ENCODE results near the gene DHRSX.
"Not testable (repeated sequence)": the region's sequence is repeated elsewhere in the genome, so short reads cannot be mapped to it uniquely, and the experiment has no call there.

DHRSX gene

DNA sequence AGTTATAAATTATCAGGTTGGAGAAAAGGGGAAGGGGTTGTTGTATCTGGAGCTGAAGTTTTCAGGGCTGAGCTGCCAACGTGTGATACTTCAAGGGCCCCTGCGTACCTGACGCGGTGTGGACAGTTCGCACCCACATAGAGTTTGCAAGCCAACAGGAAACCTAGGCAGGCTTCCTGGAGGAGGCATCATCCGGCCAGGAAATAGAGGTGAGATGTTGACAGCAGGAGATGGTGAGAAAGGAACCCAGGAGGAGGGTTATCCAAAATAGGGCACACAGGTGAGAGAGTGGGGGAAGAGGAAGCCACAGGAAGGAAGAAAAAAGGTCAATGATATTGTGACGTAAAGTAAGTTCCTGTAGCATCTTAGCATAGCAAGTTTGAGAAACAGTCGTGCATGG lies 127.2 kb downstream of the DHRSX start:
- ATAC-seq (replicated peaks; ENCODE audit: extremely low read depth, poor library complexity, severe bottlenecking) (no peak), DNase-seq (ENCODE audit: low spot score in 2 of 2) (no peak)
- Mint-ChIP-seq H3K4me1 (peaks cover 29% of the 10 kb centered on the region), H3K4me3 (no peak overlapping the region), H3K27me3 (no peaks in the 10 kb centered on the region), H3K27ac (ENCODE audit: low read depth) (peak overlapping the region; percentile 83), H3K9me3 (no peaks in the 10 kb centered on the region), H3K36me3 (ENCODE audit: insufficient read depth) (peaks cover 12% of the 10 kb centered on the region)

DNA sequence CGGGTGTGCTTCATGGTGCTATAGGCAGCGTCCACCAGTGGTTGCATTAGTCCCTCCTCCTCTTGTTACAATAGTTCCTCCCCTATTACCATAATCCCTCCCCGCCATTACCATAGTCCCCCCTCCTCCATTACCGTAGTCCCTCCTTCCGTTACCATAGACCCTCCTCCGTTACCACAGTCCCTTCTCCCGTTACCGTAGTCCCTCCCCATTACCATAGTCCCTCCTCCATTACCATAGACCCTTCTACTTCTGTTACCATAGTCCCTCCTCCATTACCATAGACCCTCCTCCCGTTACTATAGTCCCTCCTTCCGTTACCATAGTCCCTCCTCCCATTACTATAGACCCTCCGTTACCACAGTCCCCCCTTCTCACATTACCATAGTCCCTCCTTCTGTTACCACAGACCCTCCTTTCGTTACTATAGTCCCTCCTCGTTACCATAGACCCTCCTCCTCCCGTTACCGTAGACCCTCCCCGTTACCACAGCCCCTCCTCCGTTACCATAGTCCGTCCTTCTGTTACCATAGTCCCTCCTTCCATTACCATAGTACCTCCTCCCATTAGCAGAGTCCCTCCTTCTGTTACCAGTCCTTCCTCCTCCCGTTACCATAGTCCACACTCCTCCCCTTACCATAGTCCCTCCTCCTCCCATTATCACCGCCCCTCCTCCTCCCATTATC lies 129.6 kb downstream of the DHRSX start:
- ATAC-seq (replicated peaks; ENCODE audit: extremely low read depth, poor library complexity, severe bottlenecking) (no peak), DNase-seq (ENCODE audit: low spot score in 2 of 2) (no peak)
- Mint-ChIP-seq H3K9me3 (no peaks in the 10 kb centered on the region), H3K36me3 (ENCODE audit: insufficient read depth) (peaks cover 15% of the 10 kb centered on the region), H3K27me3 (no peaks in the 10 kb centered on the region), H3K4me1 (peaks cover 23% of the 10 kb centered on the region), H3K4me3 (no peak overlapping the region), H3K27ac (ENCODE audit: low read depth) (no peak overlapping the region)

DNA sequence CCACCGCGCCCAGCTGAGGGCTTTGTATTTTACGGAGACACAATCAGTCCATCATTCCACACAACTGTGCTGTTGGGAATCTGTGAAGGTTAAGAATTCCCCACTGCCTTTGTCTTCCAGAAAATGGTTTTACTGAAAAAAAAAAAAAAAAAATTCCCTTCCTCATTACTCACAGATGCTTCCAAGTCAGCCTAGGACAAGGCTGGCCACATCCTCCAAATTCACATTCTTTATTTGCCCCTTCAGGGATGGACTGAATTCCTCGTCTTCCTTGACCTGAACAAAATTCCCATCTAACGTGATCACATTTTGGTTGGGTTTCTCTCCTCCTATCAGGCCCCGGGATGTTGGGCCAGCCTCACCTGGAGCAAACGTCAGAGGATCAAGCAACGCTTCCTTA lies 130.3 kb downstream of the DHRSX start:
- H3K4me3 Mint-ChIP-seq: no peak overlapping the region
- ATAC-seq (replicated peaks; ENCODE audit: extremely low read depth, poor library complexity, severe bottlenecking) (no peak), DNase-seq (ENCODE audit: low spot score in 2 of 2) (no peak)
- H3K4me1 Mint-ChIP-seq: peaks cover 19% of the 10 kb centered on the region
- peaks cover 15% of the 10 kb centered on the region for H3K36me3 Mint-ChIP-seq (ENCODE audit: insufficient read depth)
- H3K27ac Mint-ChIP-seq (ENCODE audit: low read depth): no peak overlapping the region
- no peaks in the 10 kb centered on the region for H3K27me3 Mint-ChIP-seq
- no peaks in the 10 kb centered on the region for H3K9me3 Mint-ChIP-seq

DNA sequence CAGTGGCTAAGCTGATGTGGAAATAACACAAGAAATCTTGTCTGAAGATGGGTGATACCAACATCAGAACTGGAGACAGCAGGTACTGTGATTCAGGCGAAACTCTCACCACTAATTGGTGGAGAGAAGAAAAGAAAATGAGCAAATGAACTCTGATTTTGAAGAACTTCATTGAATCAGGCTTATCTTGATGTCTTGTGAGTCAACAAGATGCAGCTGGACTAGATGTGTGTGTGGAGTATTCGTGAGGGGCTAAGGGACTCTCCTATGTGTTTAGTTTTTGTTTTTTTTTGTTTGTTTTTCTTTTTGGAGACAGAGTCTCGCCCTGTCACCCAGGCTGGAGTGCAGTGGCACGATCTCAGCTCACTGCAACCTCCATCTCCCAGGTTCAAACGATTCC lies 131.6 kb downstream of the DHRSX start:
- Mint-ChIP-seq H3K27me3 (no peaks in the 10 kb centered on the region), H3K36me3 (ENCODE audit: insufficient read depth) (peaks cover 15% of the 10 kb centered on the region), H3K27ac (ENCODE audit: low read depth) (no peak overlapping the region), H3K4me1 (peaks cover 19% of the 10 kb centered on the region), H3K9me3 (no peaks in the 10 kb centered on the region), H3K4me3 (no peak overlapping the region)
- ATAC-seq (replicated peaks; ENCODE audit: extremely low read depth, poor library complexity, severe bottlenecking) (no peak), DNase-seq (ENCODE audit: low spot score in 2 of 2) (no peak)

DNA sequence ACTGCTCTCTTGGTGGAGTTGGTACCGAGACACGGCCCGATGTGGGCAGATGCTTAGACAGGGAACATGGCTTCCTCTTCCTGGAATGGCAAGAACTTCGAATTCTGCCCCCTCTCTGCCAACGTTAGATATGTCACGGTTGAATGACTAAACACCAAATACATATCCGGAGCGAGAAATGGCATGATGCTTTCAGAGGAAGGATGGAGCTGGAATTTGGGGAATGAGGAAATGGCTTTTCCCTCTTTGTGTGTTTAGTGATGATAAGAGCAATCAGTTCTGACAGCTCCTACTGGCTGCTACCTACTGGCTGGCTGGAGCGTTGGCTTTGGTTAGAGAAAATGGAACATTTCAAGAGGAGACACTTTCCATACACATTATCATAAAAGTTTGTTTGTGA lies 140.0 kb downstream of the DHRSX start:
- peaks cover 13% of the 10 kb centered on the region for H3K4me1 Mint-ChIP-seq
- H3K9me3 Mint-ChIP-seq: peaks cover 6% of the 10 kb centered on the region
- H3K27ac Mint-ChIP-seq (ENCODE audit: low read depth): no peak overlapping the region
- no peaks in the 10 kb centered on the region for H3K36me3 Mint-ChIP-seq (ENCODE audit: insufficient read depth)
- ATAC-seq (replicated peaks; ENCODE audit: extremely low read depth, poor library complexity, severe bottlenecking): no peak
- no peak for DNase-seq (ENCODE audit: low spot score in 2 of 2)
- H3K27me3 Mint-ChIP-seq: no peaks in the 10 kb centered on the region
- H3K4me3 Mint-ChIP-seq: no peak overlapping the region

DNA sequence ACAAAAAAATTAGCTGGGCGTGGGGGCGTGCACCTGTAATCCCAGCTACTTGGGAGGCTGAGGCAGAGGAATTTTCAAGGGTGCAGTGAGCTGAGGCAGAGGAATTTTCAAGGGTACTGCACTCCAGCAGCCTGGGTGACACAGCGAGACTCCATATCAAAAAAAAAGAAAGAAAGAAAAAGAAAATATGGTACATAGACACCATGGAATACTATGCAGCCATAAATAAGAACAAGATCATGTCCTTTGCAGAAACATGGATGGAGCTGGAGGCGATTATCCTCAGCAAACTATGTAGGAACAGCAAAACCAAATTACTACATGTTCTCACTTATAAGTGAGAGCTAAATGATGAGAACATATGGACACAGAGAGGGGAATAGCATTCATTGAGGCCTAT lies 141.3 kb downstream of the DHRSX start:
- ATAC-seq (replicated peaks; ENCODE audit: extremely low read depth, poor library complexity, severe bottlenecking); H3K36me3 Mint-ChIP-seq (ENCODE audit: insufficient read depth); H3K9me3 Mint-ChIP-seq; H3K4me3 Mint-ChIP-seq; DNase-seq (ENCODE audit: low spot score in 2 of 2); H3K27ac Mint-ChIP-seq (ENCODE audit: low read depth); H3K27me3 Mint-ChIP-seq: not testable (repeated sequence)
- peaks cover 13% of the 10 kb centered on the region for H3K4me1 Mint-ChIP-seq

DNA sequence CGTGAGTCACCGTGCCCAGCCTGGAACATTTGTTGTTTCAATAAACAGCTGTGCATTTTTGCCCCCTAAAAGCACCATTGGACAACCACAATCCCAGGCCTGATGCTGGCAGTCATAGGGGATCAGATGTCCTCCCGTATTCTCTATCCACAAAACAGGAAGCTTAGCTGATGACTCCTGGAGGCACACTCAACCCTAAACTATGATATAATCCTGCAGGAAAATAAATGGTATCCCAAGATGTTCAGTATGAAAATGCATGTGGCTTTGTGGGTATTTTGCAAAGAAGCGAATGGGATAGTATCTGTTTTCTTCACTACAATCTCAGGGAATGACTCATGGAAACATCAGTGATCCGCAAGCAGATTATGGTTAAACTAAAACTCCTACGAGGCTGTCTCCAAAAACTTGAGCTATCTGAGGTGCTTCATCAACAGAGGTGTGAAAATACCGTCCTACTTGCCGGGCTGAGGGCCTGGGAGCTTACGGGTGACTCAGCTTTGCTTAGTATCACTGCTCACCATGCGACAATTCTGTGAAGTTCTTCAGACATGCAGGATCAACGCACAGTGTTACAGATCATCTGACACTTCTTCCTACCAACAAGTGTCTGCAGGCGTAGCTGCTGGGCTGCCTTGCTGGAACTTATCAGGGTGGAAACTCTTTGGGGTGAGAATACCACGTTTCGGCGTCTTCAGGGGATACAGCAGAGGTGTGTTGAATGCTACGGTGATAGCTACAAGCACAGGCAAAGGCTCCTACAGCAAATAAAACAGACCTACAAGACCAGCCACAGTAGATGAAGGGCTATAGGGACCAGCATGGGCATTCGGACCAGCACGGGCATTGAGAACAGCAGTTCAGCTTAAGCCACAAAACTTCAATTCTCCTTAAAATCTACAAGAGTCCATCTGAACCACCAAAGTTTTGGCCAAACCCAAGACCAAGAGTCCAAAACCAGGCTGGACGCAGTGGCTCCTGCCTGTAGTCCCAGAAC lies 148.5 kb downstream of the DHRSX start:
- Mint-ChIP-seq H3K36me3 (ENCODE audit: insufficient read depth) (no peaks in the 10 kb centered on the region), H3K4me3 (no peak overlapping the region), H3K4me1 (peaks cover 2% of the 10 kb centered on the region), H3K27ac (ENCODE audit: low read depth) (no peak overlapping the region), H3K9me3 (no peaks in the 10 kb centered on the region), H3K27me3 (no peaks in the 10 kb centered on the region)
- DNase-seq (ENCODE audit: low spot score in 2 of 2) (no peak), ATAC-seq (replicated peaks; ENCODE audit: extremely low read depth, poor library complexity, severe bottlenecking) (no peak)

DNA sequence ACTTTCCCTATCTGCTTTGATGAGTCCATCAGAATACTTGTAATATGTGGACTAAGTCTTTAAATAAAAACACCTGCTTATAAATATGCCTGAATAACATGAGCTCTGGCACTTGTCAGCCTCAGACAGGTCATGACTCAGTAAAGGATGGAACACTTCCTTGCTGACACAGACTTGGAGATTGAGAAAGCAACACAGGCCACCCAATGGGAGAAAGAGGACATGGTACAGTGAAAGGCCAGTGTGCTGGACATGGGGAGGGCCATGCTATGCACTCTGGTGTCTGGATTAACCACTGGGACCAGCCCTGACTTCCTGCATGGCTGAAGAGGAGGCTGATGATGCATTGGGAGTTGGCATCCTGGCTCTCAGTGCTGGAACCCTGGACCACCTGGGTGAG lies 149.5 kb downstream of the DHRSX start:
- Mint-ChIP-seq H3K36me3 (ENCODE audit: insufficient read depth) (no peaks in the 10 kb centered on the region), H3K4me3 (no peak overlapping the region), H3K4me1 (no peaks in the 10 kb centered on the region), H3K27ac (ENCODE audit: low read depth) (no peak overlapping the region), H3K27me3 (no peaks in the 10 kb centered on the region), H3K9me3 (no peaks in the 10 kb centered on the region)
- ATAC-seq (replicated peaks; ENCODE audit: extremely low read depth, poor library complexity, severe bottlenecking) (no peak), DNase-seq (ENCODE audit: low spot score in 2 of 2) (no peak)

DNA sequence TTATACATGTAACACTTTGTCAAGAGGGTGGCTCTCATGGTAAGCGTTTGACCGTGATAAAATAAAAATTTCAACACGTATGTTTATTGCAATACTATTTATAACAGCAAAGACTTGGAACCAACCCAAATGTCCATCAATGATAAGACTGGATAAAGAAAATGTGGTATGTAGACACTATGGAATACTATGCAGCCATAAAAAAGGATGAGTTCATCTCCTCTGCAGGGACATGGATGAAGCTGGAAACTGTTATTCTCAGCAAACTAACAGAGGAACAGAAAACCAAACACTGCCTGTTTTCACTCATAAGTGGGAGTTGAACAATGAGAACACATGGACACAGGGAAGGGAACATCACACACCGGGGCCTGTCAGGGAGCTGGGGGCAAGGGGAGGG lies 150.1 kb downstream of the DHRSX start:
- not testable (repeated sequence) for H3K27ac Mint-ChIP-seq (ENCODE audit: low read depth); H3K27me3 Mint-ChIP-seq; H3K4me3 Mint-ChIP-seq; H3K9me3 Mint-ChIP-seq; H3K36me3 Mint-ChIP-seq (ENCODE audit: insufficient read depth); H3K4me1 Mint-ChIP-seq; ATAC-seq (replicated peaks; ENCODE audit: extremely low read depth, poor library complexity, severe bottlenecking); DNase-seq (ENCODE audit: low spot score in 2 of 2)

DNA sequence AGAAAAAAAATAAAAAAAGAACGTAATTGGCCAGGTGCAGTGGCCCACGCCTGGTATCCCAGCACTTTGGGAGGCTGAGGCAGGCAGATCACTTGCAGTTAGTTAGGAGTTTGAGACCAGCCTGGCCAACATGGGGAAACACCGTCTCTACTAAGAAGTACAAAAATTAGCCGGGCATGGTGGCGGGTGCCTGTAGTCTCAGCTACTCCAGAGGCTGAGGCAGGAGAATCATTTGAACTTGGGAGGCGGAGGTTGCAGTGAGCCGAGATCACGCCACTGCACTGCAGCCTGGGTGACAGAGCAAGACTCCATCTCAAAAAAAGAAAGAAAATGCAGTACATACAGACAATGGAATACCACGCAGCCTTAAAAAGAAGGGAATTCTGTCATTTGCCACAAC lies 150.7 kb downstream of the DHRSX start:
- not testable (repeated sequence) for DNase-seq (ENCODE audit: low spot score in 2 of 2); H3K4me1 Mint-ChIP-seq; H3K9me3 Mint-ChIP-seq; ATAC-seq (replicated peaks; ENCODE audit: extremely low read depth, poor library complexity, severe bottlenecking); H3K4me3 Mint-ChIP-seq; H3K27me3 Mint-ChIP-seq; H3K27ac Mint-ChIP-seq (ENCODE audit: low read depth); H3K36me3 Mint-ChIP-seq (ENCODE audit: insufficient read depth)

DNA sequence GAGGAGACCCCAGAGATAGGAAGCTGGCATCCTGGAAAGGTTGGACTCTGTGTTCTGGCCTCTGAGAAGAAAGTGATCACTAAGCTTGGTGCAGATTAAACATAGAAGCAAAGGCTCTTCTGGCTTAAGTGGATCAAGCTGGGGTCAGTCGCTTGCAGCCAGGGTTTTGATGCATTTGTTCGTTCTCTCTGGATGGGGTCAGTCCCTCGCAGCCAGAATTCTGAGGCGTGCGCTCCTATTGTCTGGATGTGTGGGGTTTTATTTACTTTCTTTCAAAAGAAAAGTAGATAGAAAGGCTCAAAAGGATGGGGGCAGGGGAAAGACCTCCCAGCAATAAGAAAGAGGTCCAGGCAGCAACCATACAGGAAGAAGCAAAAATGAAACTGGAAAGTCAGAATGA lies 152.6 kb downstream of the DHRSX start:
- Mint-ChIP-seq H3K4me3 (no peak overlapping the region), H3K4me1 (no peaks in the 10 kb centered on the region), H3K27me3 (no peaks in the 10 kb centered on the region), H3K36me3 (ENCODE audit: insufficient read depth) (peaks cover 5% of the 10 kb centered on the region), H3K27ac (ENCODE audit: low read depth) (no peak overlapping the region), H3K9me3 (no peaks in the 10 kb centered on the region)
- ATAC-seq (replicated peaks; ENCODE audit: extremely low read depth, poor library complexity, severe bottlenecking): no peak
- no peak for DNase-seq (ENCODE audit: low spot score in 2 of 2)

DNA sequence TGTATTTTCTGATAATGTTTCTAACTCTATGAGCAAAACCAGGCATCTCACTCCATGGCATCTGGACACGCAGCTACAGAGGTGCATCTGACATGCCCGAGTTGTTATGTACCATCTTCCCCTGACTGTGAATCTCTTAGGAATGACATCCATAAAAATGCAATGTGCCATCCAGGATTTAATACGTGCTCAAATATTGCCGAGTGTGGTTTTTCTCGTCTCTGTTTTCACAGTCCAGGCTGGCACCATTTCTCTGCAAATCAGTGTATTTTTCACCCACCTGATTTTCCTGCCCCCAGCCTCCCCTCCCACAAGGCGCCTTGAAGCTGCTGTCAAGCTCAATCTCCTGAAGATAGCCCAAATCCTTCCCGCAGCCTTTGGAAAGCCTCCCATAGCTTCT lies 154.6 kb downstream of the DHRSX start:
- no peak overlapping the region for H3K27ac Mint-ChIP-seq (ENCODE audit: low read depth)
- H3K4me1 Mint-ChIP-seq: no peaks in the 10 kb centered on the region
- no peaks in the 10 kb centered on the region for H3K27me3 Mint-ChIP-seq
- ATAC-seq (replicated peaks; ENCODE audit: extremely low read depth, poor library complexity, severe bottlenecking) (no peak), DNase-seq (ENCODE audit: low spot score in 2 of 2) (no peak)
- no peaks in the 10 kb centered on the region for H3K9me3 Mint-ChIP-seq
- peaks cover 7% of the 10 kb centered on the region for H3K36me3 Mint-ChIP-seq (ENCODE audit: insufficient read depth)
- no peak overlapping the region for H3K4me3 Mint-ChIP-seq

DNA sequence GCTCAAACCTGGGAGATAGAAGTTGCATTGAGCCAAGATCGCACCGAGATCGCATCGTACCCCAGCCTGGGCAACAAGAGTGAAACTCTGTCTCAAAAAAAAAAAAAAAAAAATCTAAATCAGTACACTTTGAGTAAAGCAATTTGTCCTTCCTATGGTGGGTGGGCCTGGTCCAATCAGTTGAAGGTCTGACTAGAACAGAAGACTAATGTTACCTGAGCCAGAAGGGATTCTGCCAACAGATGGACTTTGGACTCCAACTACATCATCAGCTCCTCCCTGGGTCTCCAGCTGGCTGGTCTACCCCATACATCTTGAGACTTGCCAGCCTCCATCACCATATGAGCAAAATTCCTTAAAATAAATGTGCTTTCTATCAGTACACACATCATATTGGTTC lies 155.2 kb downstream of the DHRSX start:
- H3K27me3 Mint-ChIP-seq: no peaks in the 10 kb centered on the region
- H3K4me1 Mint-ChIP-seq: no peaks in the 10 kb centered on the region
- no peak overlapping the region for H3K27ac Mint-ChIP-seq (ENCODE audit: low read depth)
- peaks cover 7% of the 10 kb centered on the region for H3K36me3 Mint-ChIP-seq (ENCODE audit: insufficient read depth)
- no peak for ATAC-seq (replicated peaks; ENCODE audit: extremely low read depth, poor library complexity, severe bottlenecking)
- no peak overlapping the region for H3K4me3 Mint-ChIP-seq
- H3K9me3 Mint-ChIP-seq: peaks cover 3% of the 10 kb centered on the region
- no peak for DNase-seq (ENCODE audit: low spot score in 2 of 2)
